NK-92 (cell line): ENCODE data around the gene BST1.

Source experiments
- DNase-seq: peaks from one replicate; lab custom pipeline; 2025; ENCODE audit not compliant: unreplicated experiment; lab: John Stamatoyannopoulos, UW

Gene BST1

DNA sequence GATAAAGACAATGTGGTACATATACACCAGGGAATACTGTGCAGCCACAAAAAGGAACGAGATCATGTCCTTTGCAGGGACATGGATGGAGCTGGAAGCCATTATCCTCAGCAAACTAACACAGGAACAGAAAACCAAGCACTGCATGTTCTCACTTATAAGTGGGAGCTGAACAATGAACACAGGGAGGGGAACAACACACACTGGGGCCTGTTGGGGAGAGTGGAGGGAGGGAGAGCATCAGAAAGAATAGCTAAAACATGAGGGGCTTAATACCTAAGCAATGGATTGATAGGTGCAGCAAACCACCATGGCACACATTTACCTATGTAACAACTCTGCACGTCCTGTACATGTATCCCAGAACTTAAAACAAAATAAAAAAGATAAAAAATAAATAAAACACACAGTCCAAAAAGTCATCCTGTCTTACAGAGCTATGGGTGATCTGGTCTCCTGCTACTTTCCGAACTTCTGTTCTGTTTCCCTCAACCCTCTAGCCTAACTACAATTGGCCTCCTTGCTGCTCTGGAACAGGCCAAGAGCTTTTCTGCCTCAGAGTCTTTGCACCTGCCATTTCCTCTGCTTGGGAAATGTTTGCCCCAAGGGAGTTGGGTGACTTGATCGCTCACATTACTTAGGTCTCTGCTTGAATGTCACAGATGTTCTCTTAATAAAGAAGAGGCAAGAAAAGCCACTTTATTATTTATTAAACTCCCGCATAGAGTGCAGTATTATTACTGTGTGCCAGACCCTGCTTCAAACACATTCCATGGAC, 74.2 kb downstream of the BST1 start:
- no peak for DNase-seq

DNA sequence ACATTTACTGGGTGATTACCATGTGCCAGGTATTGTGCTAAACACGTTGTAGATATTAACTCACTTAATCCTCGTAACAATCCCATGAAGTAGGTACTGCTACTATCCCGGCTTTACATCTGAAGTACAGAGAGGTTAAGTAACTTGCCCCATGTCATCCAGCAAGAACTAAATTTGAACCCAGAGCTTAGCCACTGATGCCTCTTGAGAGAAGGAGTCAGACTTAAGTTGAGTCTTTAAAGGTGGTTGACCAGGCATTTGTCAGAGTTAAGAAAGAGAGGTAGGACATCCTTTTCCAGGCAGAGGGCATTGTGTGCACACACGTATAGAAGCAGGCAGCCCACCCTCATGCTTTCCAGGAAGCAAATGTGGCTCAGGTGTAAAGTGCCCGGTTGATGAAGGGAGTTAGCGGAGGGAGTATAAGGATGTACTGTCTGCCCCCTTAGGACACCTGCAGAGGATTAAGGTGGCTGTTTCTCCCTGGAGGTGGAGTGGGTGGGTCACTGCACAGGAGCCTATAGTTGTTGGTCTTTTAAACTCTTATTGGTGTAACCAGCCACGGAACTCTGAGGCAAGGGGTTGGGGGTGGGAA, 74.9 kb downstream of the BST1 start:
- no peak for DNase-seq

DNA sequence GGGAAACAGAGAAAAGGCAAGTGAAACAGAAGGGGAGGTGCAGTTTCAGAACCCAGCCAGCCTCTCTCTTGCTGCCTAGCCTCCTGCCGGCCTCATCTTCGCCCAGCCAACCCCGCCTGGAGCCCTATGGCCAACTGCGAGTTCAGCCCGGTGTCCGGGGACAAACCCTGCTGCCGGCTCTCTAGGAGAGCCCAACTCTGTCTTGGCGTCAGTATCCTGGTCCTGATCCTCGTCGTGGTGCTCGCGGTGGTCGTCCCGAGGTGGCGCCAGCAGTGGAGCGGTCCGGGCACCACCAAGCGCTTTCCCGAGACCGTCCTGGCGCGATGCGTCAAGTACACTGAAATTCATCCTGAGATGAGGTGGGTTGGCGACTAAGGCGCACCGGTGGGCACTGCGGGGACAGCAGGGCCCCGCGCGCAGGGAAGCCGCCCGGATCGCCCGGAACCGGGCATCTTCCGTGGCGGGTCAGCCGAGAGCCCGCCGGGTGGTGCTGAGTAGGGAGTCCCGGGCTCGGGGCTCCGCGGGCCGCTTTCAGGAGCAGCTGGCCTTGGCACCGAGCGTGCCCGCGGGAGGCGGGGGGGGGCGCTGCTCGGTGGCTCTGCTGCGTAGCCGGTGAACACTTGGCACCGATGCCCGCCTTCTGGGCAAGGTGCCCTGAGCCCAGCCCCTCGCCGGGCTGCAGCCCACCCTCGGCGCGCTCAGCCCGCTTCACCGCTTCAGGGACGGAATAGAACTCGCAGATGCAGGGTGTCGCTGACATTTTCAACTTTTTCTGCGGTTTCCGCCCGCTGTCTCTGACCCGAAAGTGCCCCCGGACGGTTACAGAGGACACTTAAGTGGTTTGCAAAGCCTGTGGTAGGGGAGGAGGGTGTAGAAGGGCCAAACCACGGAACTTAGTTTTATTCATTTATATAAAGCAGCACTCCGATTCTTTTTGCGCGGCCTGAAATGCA, 75.7 kb downstream of the BST1 start, which contains the start of gene CD38:
CD38 (plus strand) TSS at position 40 of the 953 bp plus-strand sequence; CDS start at position 127, 87 bp downstream.
- DNase-seq, result no peak

DNA sequence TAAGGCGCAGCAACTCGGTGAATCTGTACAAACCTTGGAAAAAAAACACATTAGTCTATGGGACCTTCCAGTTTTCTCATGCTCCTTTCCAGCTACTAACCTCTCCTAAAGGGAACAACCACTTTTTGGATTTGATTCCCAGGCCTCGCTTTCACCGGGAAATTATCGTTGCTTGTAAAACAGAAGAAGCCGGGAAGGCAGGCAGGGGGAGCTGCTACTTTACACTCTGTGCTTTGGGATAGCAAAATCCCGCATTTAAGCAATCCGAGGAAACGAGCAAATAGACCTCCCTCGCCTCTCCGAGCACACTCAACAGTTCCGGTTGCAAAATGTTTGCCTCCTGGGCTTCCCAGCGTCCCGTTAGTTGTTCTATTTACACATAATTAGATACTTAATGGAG, 76.4 kb downstream of the BST1 start:
- DNase-seq, result no peak

DNA sequence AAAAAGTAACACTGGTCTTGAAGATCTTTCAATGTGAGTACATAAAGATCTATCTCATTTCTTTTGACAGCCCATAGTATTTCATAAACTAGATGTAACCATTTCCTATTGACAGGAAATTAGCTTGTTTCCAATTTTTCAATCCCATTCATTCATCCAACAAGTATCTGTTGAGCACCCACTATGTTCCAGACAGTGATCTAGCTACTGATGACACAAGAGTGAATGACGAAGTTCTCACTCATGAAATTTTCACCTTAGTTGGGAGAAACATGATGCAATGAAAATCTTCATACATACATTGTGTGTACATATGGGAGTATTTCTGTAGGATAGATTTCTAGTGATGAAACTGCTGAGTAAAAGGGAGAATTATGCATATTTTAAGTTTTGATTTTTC, 76.9 kb downstream of the BST1 start:
- no peak for DNase-seq

DNA sequence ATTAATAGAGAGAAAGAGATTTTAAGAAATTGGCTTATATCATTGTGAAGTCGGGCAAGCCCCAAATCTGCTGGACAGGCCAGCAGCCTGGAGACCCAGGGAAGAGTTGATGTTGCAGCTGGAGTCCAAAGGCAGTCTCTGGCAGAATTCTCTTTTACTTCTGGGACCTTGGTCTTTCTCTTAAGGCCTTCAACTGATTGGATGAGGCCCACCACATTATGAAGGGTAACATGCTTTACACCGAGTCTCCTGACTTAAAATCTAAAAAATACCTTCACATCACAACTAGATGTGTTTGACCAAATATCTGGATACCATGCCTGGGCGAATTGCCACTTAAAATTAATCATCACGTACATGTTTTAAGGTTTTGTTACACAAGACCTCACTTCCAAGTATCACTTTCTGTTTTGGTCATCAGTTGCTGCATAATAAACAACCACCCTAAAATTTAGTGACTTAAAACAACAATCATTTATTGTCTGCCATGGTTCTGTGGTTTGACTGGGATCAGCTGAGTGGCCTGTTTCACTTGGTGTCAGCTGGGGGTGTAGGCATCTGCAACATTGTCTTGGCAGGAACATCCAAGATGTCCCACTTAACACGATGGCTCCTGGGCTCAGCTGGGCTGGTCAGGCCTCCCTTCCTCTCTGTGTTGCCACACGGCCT, 78.7 kb downstream of the BST1 start:
- DNase-seq, result no peak
